K562 (cell line): ENCODE data around the gene GABARAP. TPM values are rescaled to one million over a fixed set of nuclear protein-coding genes. Genes with fewer than 3 reads are reported as not detected.

Experiments
- FOSL1 ChIP-seq: fragments of 200-800 bp; sonication (Bioruptor generic); conservative IDR thresholded peaks from 2 replicates; pipeline ENCODE4 v1.6.1; 2016; ENCODE audit warnings: missing genetic modification characterization, missing compliant biosample characterization
- FOXJ3 ChIP-seq: sonication (generic); formaldehyde crosslinking; IDR thresholded peaks from 2 replicates; pipeline ENCODE4 v1.4.0; 2020; ENCODE audit warnings: mild to moderate bottlenecking, missing genetic modification reagents
- MLLT1 ChIP-seq, 2 experiments: fragments of 450-650 bp; IDR thresholded peaks; 2 replicates each; pipeline ENCODE4 v1.6.1; 2016
- SMAD2 ChIP-seq: fragments of 150-350 bp; IDR thresholded peaks from 2 replicates; pipeline ENCODE4 v1.6.1; 2014; ENCODE audit warnings: low read depth, mild to moderate bottlenecking, low read length
- SRF ChIP-seq, 2 experiments: fragments of 250-450, 450-650 bp in 1 of 2; sonication (Bioruptor Pico) in 1 of 2; sonication (generic) in 1 of 2; formaldehyde crosslinking; IDR thresholded peaks; 2 replicates each; pipeline versions ENCODE4 v1.5.0 to v1.5.1; 2020 to 2022; ENCODE audit warnings: mild to moderate bottlenecking in 1 of 2, missing genetic modification reagents in 1 of 2
- WHSC1 ChIP-seq: IDR thresholded peaks from one replicate; pipeline ENCODE4 v1.6.1; 2012; ENCODE audit warnings: low read length, control low read depth, inconsistent platforms
- ZBTB7A ChIP-seq: IDR thresholded peaks from 2 replicates; pipeline ENCODE4 v1.6.1; 2011; ENCODE audit warnings: low read depth, mild to moderate bottlenecking, low read length, moderate library complexity, borderline replicate concordance; ENCODE audit not compliant: control insufficient read depth
- polyA plus RNA-seq, 8 experiments: library from polyadenylated mRNA; depleted of rRNA in 4 of 8; stranded (reverse) in 5 of 8; unstranded in 3 of 8; fragments of >200 nt; fragmentation: Nextera tagmentation in 2 of 8; fragmentation: Illumina TruSeq in 1 of 8; extraction: Ambion mirVana in 2 of 8; extraction: Trizol in 1 of 8; gene quantifications; 2 replicates each; pipeline versions ENCODE4 v1.2.1 to v1.2.3, GENCODE V29; 2011 to 2014; ENCODE audit warnings: inconsistent platforms in 1 of 8, missing spikeins in 1 of 8
- total RNA-seq, 7 experiments: library from RNA; depleted of rRNA in 6 of 7; stranded (reverse); fragments of >200 nt in 6 of 7; fragmentation: Illumina TruSeq in 2 of 7; extraction: Trizol in 2 of 7; gene quantifications; 2 replicates each; pipeline versions ENCODE4 v1.2.1 to v1.2.3, GENCODE V29; 2011 to 2021; ENCODE audit warnings: low replicate concordance in 1 of 7
- TF ChIP-seq, protein P1 (sequence below), 2 experiments: fragments of 450-650 bp in 1 of 2; sonication (generic) in 1 of 2; formaldehyde crosslinking in 1 of 2; IDR thresholded peaks; 2 replicates each; pipeline versions ENCODE4 v1.7.1 to v1.9.0; 2016 to 2022; ENCODE audit warnings: inconsistent platforms in 1 of 2, mild to moderate bottlenecking in 1 of 2, missing genetic modification reagents in 1 of 2

GABARAP gene
- total and polyA plus RNA-seq, 9 of the 15 experiments (the other 6 are each of a cell fraction or from before 2014, with no cell fraction given): 47.5 to 373 (median 152) TPM

- TF ChIP-seq MLLT1 (IDR thresholded peaks at IDR 0.05): peak; percentile 41 to 49; a peak in 2 of 4 replicates
- no peak for TF ChIP-seq WHSC1
- TF ChIP-seq SRF (CRISPR knock-in tag; IDR thresholded peaks at IDR 0.05): no peak
- no peak for TF ChIP-seq FOXJ3 (CRISPR knock-in tag)
- 0 out of 2 replicates have a peak, but pooled peaks have one; percentile 13 for TF ChIP-seq ZBTB7A
- TF ChIP-seq SMAD2: no peak
- TF ChIP-seq, protein P1, sequence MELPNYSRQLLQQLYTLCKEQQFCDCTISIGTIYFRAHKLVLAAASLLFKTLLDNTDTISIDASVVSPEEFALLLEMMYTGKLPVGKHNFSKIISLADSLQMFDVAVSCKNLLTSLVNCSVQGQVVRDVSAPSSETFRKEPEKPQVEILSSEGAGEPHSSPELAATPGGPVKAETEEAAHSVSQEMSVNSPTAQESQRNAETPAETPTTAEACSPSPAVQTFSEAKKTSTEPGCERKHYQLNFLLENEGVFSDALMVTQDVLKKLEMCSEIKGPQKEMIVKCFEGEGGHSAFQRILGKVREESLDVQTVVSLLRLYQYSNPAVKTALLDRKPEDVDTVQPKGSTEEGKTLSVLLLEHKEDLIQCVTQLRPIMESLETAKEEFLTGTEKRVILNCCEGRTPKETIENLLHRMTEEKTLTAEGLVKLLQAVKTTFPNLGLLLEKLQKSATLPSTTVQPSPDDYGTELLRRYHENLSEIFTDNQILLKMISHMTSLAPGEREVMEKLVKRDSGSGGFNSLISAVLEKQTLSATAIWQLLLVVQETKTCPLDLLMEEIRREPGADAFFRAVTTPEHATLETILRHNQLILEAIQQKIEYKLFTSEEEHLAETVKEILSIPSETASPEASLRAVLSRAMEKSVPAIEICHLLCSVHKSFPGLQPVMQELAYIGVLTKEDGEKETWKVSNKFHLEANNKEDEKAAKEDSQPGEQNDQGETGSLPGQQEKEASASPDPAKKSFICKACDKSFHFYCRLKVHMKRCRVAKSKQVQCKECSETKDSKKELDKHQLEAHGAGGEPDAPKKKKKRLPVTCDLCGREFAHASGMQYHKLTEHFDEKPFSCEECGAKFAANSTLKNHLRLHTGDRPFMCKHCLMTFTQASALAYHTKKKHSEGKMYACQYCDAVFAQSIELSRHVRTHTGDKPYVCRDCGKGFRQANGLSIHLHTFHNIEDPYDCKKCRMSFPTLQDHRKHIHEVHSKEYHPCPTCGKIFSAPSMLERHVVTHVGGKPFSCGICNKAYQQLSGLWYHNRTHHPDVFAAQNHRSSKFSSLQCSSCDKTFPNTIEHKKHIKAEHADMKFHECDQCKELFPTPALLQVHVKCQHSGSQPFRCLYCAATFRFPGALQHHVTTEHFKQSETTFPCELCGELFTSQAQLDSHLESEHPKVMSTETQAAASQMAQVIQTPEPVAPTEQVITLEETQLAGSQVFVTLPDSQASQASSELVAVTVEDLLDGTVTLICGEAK (IDR thresholded peaks at IDR 0.05): peak; percentile 57
- TF ChIP-seq, protein P1 (CRISPR knock-in tag; IDR thresholded peaks at IDR 0.05): no peak
- no peak for TF ChIP-seq FOSL1 (tag)
These were observed 20.9 kb upstream of the GABARAP start (continued) for GRCh38 chr17:7262935-7263800.
